PC-3 (cell line): ENCODE data around the gene RASGRP1. TPM values are rescaled to one million over a fixed set of nuclear protein-coding genes. Genes with fewer than 3 reads are reported as not detected.
A peak's percentile ranks its signal among the peaks of the same experiment; 100 is the strongest.

Experiments
- ATAC-seq: fragments of 200-7000 bp; cut with Tn5 transposase; 2 replicates; pipeline ENCODE4 v1.9.1; 2020; ENCODE audit warnings: mild to moderate bottlenecking, moderate library complexity
- BruUV-seq: library from RNA; stranded (reverse); fragments of 400-500 nt; replicated peaks from 2 replicates; lab custom pipeline; 2021; lab: Mats Ljungman, UMichigan
- CTCF ChIA-PET: fragments of 300-600 bp; sonication (Branson Sonifier 250); formaldehyde crosslinking; loops from one replicate; lab custom pipeline; 2022; ENCODE audit warnings: antibody characterized with exemption; lab: Charles Lee
- POLR2A ChIA-PET: fragments of 300-600 bp; sonication (Branson Sonifier 250); formaldehyde crosslinking; loops from one replicate; lab custom pipeline; 2022; ENCODE audit warnings: antibody characterized with exemption; ENCODE audit not compliant: unreplicated experiment; lab: Charles Lee
- DNase-seq: peaks from one replicate; pipeline ENCODE4 v3.0.0-alpha.2; 2015
- H2AFZ ChIP-seq: fragments of 300-600 bp; sonication (generic); 2 replicates; pipeline ENCODE4 v1.6.0; 2016; ENCODE audit warnings: antibody characterized with exemption, low read length
- H3F3A ChIP-seq: fragments of 300-600 bp; sonication (generic); one replicate; pipeline ENCODE4 v1.6.0; 2017; ENCODE audit warnings: antibody characterized with exemption, low read length, control low read depth, mild to moderate bottlenecking; ENCODE audit not compliant: unreplicated experiment
- H3K27ac ChIP-seq: fragments of 300-600 bp; sonication (generic); 2 replicates; pipeline ENCODE4 v1.5.1; 2016; ENCODE audit warnings: mild to moderate bottlenecking, low read length
- H3K27me3 ChIP-seq: fragments of 300-600 bp; sonication (generic); 2 replicates; pipeline ENCODE4 v1.6.1; 2016; ENCODE audit warnings: low read length, mixed read lengths
- H3K36me3 ChIP-seq: fragments of 300-600 bp; sonication (generic); 2 replicates; pipeline ENCODE4 v1.6.1; 2016; ENCODE audit warnings: low read depth, mixed run types, low read length, mixed read lengths
- H3K4me1 ChIP-seq: fragments of 300-600 bp; sonication (generic); 2 replicates; pipeline ENCODE4 v1.5.1; 2016; ENCODE audit warnings: low read length; ENCODE audit not compliant: insufficient read depth
- H3K4me2 ChIP-seq: fragments of 300-600 bp; sonication (generic); 2 replicates; pipeline ENCODE4 v1.6.0; 2016; ENCODE audit warnings: low read length
- H3K4me3 ChIP-seq: fragments of 300-600 bp; sonication (generic); 2 replicates; pipeline ENCODE4 v1.5.1; 2016; ENCODE audit warnings: mild to moderate bottlenecking, low read length, mixed read lengths
- H3K79me2 ChIP-seq: fragments of 300-600 bp; sonication (generic); 2 replicates; pipeline ENCODE4 v1.6.1; 2017; ENCODE audit warnings: low read length, mixed read lengths
- H3K9ac ChIP-seq: fragments of 300-600 bp; sonication (generic); 2 replicates; pipeline ENCODE4 v1.6.0; 2016; ENCODE audit warnings: mild to moderate bottlenecking, low read length
- H3K9me2 ChIP-seq: fragments of 300-600 bp; sonication (generic); replicated peaks from 2 replicates; pipeline ENCODE4 v1.6.1; 2016; ENCODE audit warnings: mixed run types, low read length, mixed read lengths
- H3K9me3 ChIP-seq: fragments of 300-600 bp; sonication (generic); 2 replicates; pipeline ENCODE4 v1.6.1; 2016; ENCODE audit warnings: low read length, mixed read lengths
- H4K20me1 ChIP-seq: fragments of 300-600 bp; sonication (generic); 2 replicates; pipeline ENCODE4 v1.6.1; 2016; ENCODE audit warnings: low read length, mixed read lengths
- CTCF ChIP-seq: fragments of 300-600 bp; sonication (generic); conservative IDR thresholded peaks from 2 replicates; pipeline ENCODE4 v1.5.1; 2017; ENCODE audit warnings: antibody characterized with exemption, low read depth, mild to moderate bottlenecking, low read length
- EZH2 ChIP-seq: fragments of 300-600 bp; sonication (generic); IDR thresholded peaks from one replicate; pipeline ENCODE4 v1.6.1; 2017; ENCODE audit warnings: antibody characterized with exemption, mild to moderate bottlenecking, low read length; ENCODE audit not compliant: unreplicated experiment
- EZH2phosphoT487 ChIP-seq: fragments of 300-600 bp; sonication (generic); IDR thresholded peaks from 2 replicates; pipeline ENCODE4 v1.6.1; 2018; ENCODE audit warnings: mild to moderate bottlenecking, antibody characterized with exemption, low read length, borderline replicate concordance
- intact Hi-C: fragments of 100-400 bp; cut with micrococcal nuclease; formaldehyde crosslinking; loops from 2 replicates; pipeline ENCODE4 v1.9.0; 2023
- total RNA-seq: library from RNA; depleted of rRNA; stranded (reverse); fragments of >200 nt; gene quantifications from 2 replicates; pipeline ENCODE4 v1.2.3, GENCODE V29; 2014; rRNA removed

Gene RASGRP1
- total RNA-seq, 1 experiment from 2014 or later, result not detected

GRCh38 chr15:38440353-38441129 is 124.1 kb downstream of the RASGRP1 start:
- ChIA-PET POLR2A (interaction anchor here (0.6 kb wide), 2 partner anchors 21 to 32 kb away, joined by 3 to 8 read pairs; no protein-coding TSS in a partner anchor), CTCF (interaction anchor here (0.5 to 2.3 kb wide), 14 partner anchors 14 to 788 kb away, joined by 3 to 32 read pairs (median 4); partner anchors contain the start of genes FAM98B and RASGRP1)
- Histone ChIP-seq H3K27ac (no peak overlapping the region), H3K4me3 (peak overlapping the region; percentile 27; the same call in 1 of the 2 replicates), H3K79me2 (no peaks in the 10 kb centered on the region), H3F3A (no peaks in the 10 kb centered on the region), H3K36me3 (no peaks in the 10 kb centered on the region), H3K9me3 (no peaks in the 10 kb centered on the region), H3K4me2 (peak overlapping the region; percentile 67), H3K27me3 (peaks cover 12% of the 10 kb centered on the region), H3K9ac (no peak overlapping the region), H2AFZ (peak overlapping the region; percentile 67), H4K20me1 (no peaks in the 10 kb centered on the region), H3K9me2 (no peaks in the 10 kb centered on the region), H3K4me1 (peaks cover 3% of the 10 kb centered on the region; the same call in 1 of the 2 replicates)
- intact Hi-C loops, result loop anchor here (1.0 to 5.0 kb wide), 3 partner anchors 127 to 243 kb away; no protein-coding TSS in a partner anchor
- DNase-seq (peak; percentile 79), ATAC-seq (peak; percentile 96)
- no peak for TF ChIP-seq EZH2
- peak; percentile 97 for TF ChIP-seq CTCF
- no peak for TF ChIP-seq EZH2phosphoT487
- no TSS peak for BruUV-seq

Other genes starting within 250 kb of the RASGRP1 start
- gene FAM98B, start 110.7 kb downstream of the RASGRP1 start, total RNA-seq, result 7.8 and 21.1 TPM in 2 replicates